ENCODE data around the gene CREBBP. TPM values are rescaled to one million over a fixed set of nuclear protein-coding genes. Genes with fewer than 3 reads are reported as not detected.

The CREBBP gene
- total RNA-seq, 1 donor from 2014 or later: 59.2 TPM

DNA sequence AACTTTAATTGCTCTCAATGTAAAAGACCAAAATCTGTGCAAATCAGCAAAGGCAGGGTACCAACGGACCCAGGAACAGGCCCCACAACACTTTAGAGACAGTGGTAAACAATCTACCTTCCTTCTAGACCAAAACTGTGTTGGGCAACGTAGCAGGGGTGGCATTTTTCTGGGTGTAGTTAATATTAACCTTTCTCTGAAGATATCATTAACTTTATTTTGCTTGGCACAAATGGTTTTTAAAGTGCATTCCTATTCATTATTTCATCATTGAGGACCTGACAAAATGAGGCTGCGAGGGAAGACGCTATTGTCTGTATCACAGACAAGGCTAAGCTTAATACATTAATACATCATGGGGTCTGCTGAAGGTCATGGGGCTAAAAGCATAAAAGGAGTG lies 125.3 kb downstream of the CREBBP start:
- Mint-ChIP-seq H3K4me1 (ENCODE audit: low read depth) (peaks cover 32% of the 10 kb centered on the region), H3K4me3 (ENCODE audit: unreplicated experiment) (no peak overlapping the region), H3K9me3 (ENCODE audit: low read depth) (no peaks in the 10 kb centered on the region), H3K27me3 (ENCODE audit: low read depth) (no peaks in the 10 kb centered on the region), H3K36me3 (ENCODE audit: low read depth) (peaks cover 26% of the 10 kb centered on the region), H3K27ac (ENCODE audit: unreplicated experiment) (peak overlapping the region; percentile 91)
- TF ChIP-seq, protein P1, sequence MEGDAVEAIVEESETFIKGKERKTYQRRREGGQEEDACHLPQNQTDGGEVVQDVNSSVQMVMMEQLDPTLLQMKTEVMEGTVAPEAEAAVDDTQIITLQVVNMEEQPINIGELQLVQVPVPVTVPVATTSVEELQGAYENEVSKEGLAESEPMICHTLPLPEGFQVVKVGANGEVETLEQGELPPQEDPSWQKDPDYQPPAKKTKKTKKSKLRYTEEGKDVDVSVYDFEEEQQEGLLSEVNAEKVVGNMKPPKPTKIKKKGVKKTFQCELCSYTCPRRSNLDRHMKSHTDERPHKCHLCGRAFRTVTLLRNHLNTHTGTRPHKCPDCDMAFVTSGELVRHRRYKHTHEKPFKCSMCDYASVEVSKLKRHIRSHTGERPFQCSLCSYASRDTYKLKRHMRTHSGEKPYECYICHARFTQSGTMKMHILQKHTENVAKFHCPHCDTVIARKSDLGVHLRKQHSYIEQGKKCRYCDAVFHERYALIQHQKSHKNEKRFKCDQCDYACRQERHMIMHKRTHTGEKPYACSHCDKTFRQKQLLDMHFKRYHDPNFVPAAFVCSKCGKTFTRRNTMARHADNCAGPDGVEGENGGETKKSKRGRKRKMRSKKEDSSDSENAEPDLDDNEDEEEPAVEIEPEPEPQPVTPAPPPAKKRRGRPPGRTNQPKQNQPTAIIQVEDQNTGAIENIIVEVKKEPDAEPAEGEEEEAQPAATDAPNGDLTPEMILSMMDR (IDR thresholded peaks at IDR 0.05): no peak
- no peak for DNase-seq (ENCODE audit: low spot score)

DNA sequence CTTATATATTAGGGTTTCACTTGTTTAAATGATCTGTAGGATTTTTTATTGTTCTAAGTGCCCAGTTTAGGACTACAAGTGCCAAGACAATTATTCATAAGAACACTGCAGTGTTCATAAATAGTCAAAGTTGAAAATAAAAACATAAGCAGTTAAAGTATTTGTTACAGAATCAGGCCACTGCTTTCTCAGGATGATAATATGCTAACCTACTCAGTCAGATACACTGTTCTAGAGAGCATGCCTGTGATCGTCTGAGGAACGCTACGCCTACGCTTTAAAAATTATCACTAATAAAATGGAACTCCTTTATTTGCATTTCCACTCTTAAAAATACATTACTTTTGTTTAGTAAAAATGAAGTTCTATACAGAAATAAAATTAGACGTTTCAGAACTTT lies 125.7 kb downstream of the CREBBP start:
- H3K36me3 Mint-ChIP-seq (ENCODE audit: low read depth): peaks cover 29% of the 10 kb centered on the region
- DNase-seq (ENCODE audit: low spot score): no peak
- H3K27me3 Mint-ChIP-seq (ENCODE audit: low read depth): no peaks in the 10 kb centered on the region
- no peak overlapping the region for H3K4me3 Mint-ChIP-seq (ENCODE audit: unreplicated experiment)
- peak overlapping the region; percentile 91 for H3K27ac Mint-ChIP-seq (ENCODE audit: unreplicated experiment)
- H3K9me3 Mint-ChIP-seq (ENCODE audit: low read depth): no peaks in the 10 kb centered on the region
- TF ChIP-seq, protein P1 (IDR thresholded peaks at IDR 0.05): no peak
- H3K4me1 Mint-ChIP-seq (ENCODE audit: low read depth): peaks cover 32% of the 10 kb centered on the region

DNA sequence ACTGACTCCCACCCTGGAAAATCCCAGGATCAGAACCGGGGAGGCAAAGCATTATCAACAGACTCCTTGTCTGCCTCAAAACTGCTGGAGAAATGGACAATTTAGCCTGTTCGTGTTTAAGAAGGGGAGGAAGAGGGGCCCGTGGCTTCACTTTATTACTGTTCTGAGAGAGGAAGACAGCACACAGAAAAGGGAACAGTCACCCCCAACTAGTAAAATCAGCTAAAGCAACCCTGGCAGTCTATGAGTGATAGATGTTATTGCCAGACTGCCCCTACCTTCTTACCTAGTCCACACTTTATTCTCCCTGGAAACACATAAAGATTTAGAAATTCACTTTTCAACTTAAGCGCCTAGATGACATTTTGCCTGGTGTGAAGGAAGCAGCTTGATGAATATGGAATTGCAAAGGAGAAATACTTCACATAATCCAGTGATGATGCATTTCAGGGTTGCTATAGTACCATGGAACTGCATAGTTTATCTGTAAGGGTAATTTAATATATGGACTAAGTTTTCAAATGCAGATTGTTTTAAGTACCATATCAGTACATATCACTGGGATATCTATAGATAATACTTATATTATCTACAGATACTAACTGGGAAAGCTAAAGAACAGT lies 126.3 kb downstream of the CREBBP start:
- no peak for DNase-seq (ENCODE audit: low spot score)
- H3K27me3 Mint-ChIP-seq (ENCODE audit: low read depth): no peaks in the 10 kb centered on the region
- H3K27ac Mint-ChIP-seq (ENCODE audit: unreplicated experiment): peak overlapping the region; percentile 91
- TF ChIP-seq, protein P1 (IDR thresholded peaks at IDR 0.05): no peak
- peaks cover 32% of the 10 kb centered on the region for H3K4me1 Mint-ChIP-seq (ENCODE audit: low read depth)
- peaks cover 28% of the 10 kb centered on the region for H3K36me3 Mint-ChIP-seq (ENCODE audit: low read depth)
- H3K9me3 Mint-ChIP-seq (ENCODE audit: low read depth): no peaks in the 10 kb centered on the region
- no peak overlapping the region for H3K4me3 Mint-ChIP-seq (ENCODE audit: unreplicated experiment)

DNA sequence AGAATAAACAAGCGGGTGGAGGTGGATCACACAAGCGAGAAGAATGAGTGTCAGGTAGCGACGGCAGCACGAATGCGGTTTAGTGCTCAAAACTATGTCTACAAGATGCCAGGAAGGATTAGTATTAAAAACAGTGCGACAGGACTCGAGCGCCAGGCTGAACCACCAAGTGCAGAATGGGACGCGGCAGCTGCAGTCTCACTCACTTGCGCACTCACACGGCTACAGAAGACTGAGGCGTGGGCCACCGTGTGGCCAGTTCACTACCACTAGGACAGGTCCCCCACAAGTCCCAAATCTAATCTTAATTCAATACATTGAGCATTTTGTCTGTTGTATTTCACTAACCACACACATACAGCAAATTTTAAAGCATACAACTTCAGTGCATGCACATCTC lies 127.5 kb downstream of the CREBBP start:
- TF ChIP-seq, protein P1 (IDR thresholded peaks at IDR 0.05): no peak
- H3K27ac Mint-ChIP-seq (ENCODE audit: unreplicated experiment): peak overlapping the region; percentile 67
- H3K4me1 Mint-ChIP-seq (ENCODE audit: low read depth): peaks cover 32% of the 10 kb centered on the region
- H3K4me3 Mint-ChIP-seq (ENCODE audit: unreplicated experiment): no peak overlapping the region
- no peaks in the 10 kb centered on the region for H3K9me3 Mint-ChIP-seq (ENCODE audit: low read depth)
- DNase-seq (ENCODE audit: low spot score): no peak
- H3K27me3 Mint-ChIP-seq (ENCODE audit: low read depth): no peaks in the 10 kb centered on the region
- H3K36me3 Mint-ChIP-seq (ENCODE audit: low read depth): peaks cover 27% of the 10 kb centered on the region

DNA sequence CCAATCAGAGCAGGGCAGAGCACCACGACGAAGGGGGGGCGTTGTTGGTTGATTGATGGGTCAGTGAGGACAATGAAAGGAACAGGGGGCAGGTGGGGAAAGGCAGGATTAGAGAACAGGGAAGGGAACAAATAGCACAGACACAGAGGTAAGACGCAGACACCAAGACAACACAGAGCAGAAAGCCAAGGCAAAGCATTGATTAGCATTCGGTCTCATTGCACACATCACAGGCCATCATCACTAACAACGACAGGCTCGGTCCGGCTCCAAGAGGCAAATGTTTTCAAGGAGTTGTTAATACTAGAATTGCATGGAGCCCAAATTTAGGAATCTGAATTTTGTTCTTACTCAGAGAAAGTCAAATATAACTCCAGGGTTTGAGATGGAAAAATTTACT lies 128.6 kb downstream of the CREBBP start:
- Mint-ChIP-seq H3K27ac (ENCODE audit: unreplicated experiment) (no peak overlapping the region), H3K27me3 (ENCODE audit: low read depth) (no peaks in the 10 kb centered on the region), H3K4me1 (ENCODE audit: low read depth) (peaks cover 32% of the 10 kb centered on the region), H3K9me3 (ENCODE audit: low read depth) (no peaks in the 10 kb centered on the region), H3K4me3 (ENCODE audit: unreplicated experiment) (no peak overlapping the region), H3K36me3 (ENCODE audit: low read depth) (peaks cover 24% of the 10 kb centered on the region)
- no peak for DNase-seq (ENCODE audit: low spot score)
- TF ChIP-seq, protein P1 (IDR thresholded peaks at IDR 0.05): no peak

All from chondrocyte (in vitro differentiated cells).